Measurements from ENCODE around the gene PPP1R9B.
A peak's percentile ranks its signal among the peaks of the same experiment; 100 is the strongest.

Gene PPP1R9B

GRCh38 chr17:50102164-50102991, 48.1 kb downstream of the PPP1R9B start:
- DNase-seq, result no peak

- peak; percentile 50 for DNase-seq
Observed at GRCh38 chr17:50101346-50102163, 48.9 kb downstream of the PPP1R9B start.

GRCh38 chr17:50100921-50101345, 49.5 kb downstream of the PPP1R9B start:
- DNase-seq, result no peak

GRCh38 chr17:50100480-50100883, 50.0 kb downstream of the PPP1R9B start:
- no peak for DNase-seq

GRCh38 chr17:50099003-50099402, 51.5 kb downstream of the PPP1R9B start:
- DNase-seq, result no peak

GRCh38 chr17:50098583-50098982, 51.9 kb downstream of the PPP1R9B start:
- DNase-seq, result no peak

- no peak for DNase-seq
Observed at GRCh38 chr17:50097926-50098325, 52.6 kb downstream of the PPP1R9B start.

GRCh38 chr17:50097455-50097854, 53.0 kb downstream of the PPP1R9B start:
- no peak for DNase-seq

- no peak for DNase-seq
Observed at GRCh38 chr17:50096758-50097157, 53.7 kb downstream of the PPP1R9B start.

- DNase-seq, result no peak
Observed at GRCh38 chr17:50096092-50096491, 54.4 kb downstream of the PPP1R9B start.

GRCh38 chr17:50095626-50096037, 54.8 kb downstream of the PPP1R9B start:
- DNase-seq, result no peak

- peak; percentile 94 for DNase-seq
Observed at GRCh38 chr17:50094753-50095619, 55.5 kb downstream of the PPP1R9B start, which contains the start of gene PDK2. TSS of gene PDK2 (plus strand) at chr17:50095351. CDS start at chr17:50095436, 85 bp downstream.

GRCh38 chr17:50094243-50094752, 56.2 kb downstream of the PPP1R9B start:
- peak; percentile 63 for DNase-seq

GRCh38 chr17:50093807-50094206, 56.7 kb downstream of the PPP1R9B start:
- DNase-seq, result no peak

- no peak for DNase-seq
Observed at GRCh38 chr17:50093246-50093645, 57.2 kb downstream of the PPP1R9B start.

- DNase-seq, result no peak
Observed at GRCh38 chr17:50091918-50092285, 58.6 kb downstream of the PPP1R9B start.

GRCh38 chr17:50090971-50091917, 59.2 kb downstream of the PPP1R9B start:
- DNase-seq, result no peak

GRCh38 chr17:50090071-50090470, 60.4 kb downstream of the PPP1R9B start:
- no peak for DNase-seq

- DNase-seq, result no peak
Observed at GRCh38 chr17:50088952-50089825, 61.3 kb downstream of the PPP1R9B start.

- DNase-seq, result no peak
Observed at GRCh38 chr17:50087912-50088405, 62.5 kb downstream of the PPP1R9B start.
